PC-3 (cell line): ENCODE results near the gene LRRC74A. TPM values are rescaled to one million over a fixed set of nuclear protein-coding genes. Genes with fewer than 3 reads are reported as not detected.
A peak's percentile ranks its signal among the peaks of the same experiment; 100 is the strongest.
"Not testable (repeated sequence)": the region's sequence is repeated elsewhere in the genome, so short reads cannot be mapped to it uniquely, and the experiment has no call there.

Experiments used
- ATAC-seq: fragments of 200-7000 bp; cut with Tn5 transposase; 2 replicates; pipeline ENCODE4 v1.9.1; 2020; ENCODE audit warnings: mild to moderate bottlenecking, moderate library complexity
- BruUV-seq: library from RNA; stranded (reverse); fragments of 400-500 nt; replicated peaks from 2 replicates; lab custom pipeline; 2021; lab: Mats Ljungman, UMichigan
- CTCF ChIA-PET: fragments of 300-600 bp; sonication (Branson Sonifier 250); formaldehyde crosslinking; loops from one replicate; lab custom pipeline; 2022; ENCODE audit warnings: antibody characterized with exemption; lab: Charles Lee
- POLR2A ChIA-PET: fragments of 300-600 bp; sonication (Branson Sonifier 250); formaldehyde crosslinking; loops from one replicate; lab custom pipeline; 2022; ENCODE audit warnings: antibody characterized with exemption; ENCODE audit not compliant: unreplicated experiment; lab: Charles Lee
- DNase-seq: peaks from one replicate; pipeline ENCODE4 v3.0.0-alpha.2; 2015
- H2AFZ ChIP-seq: fragments of 300-600 bp; sonication (generic); 2 replicates; pipeline ENCODE4 v1.6.0; 2016; ENCODE audit warnings: antibody characterized with exemption, low read length
- H3F3A ChIP-seq: fragments of 300-600 bp; sonication (generic); one replicate; pipeline ENCODE4 v1.6.0; 2017; ENCODE audit warnings: antibody characterized with exemption, low read length, control low read depth, mild to moderate bottlenecking; ENCODE audit not compliant: unreplicated experiment
- H3K27ac ChIP-seq: fragments of 300-600 bp; sonication (generic); 2 replicates; pipeline ENCODE4 v1.5.1; 2016; ENCODE audit warnings: mild to moderate bottlenecking, low read length
- H3K27me3 ChIP-seq: fragments of 300-600 bp; sonication (generic); 2 replicates; pipeline ENCODE4 v1.6.1; 2016; ENCODE audit warnings: low read length, mixed read lengths
- H3K36me3 ChIP-seq: fragments of 300-600 bp; sonication (generic); 2 replicates; pipeline ENCODE4 v1.6.1; 2016; ENCODE audit warnings: low read depth, mixed run types, low read length, mixed read lengths
- H3K4me1 ChIP-seq: fragments of 300-600 bp; sonication (generic); 2 replicates; pipeline ENCODE4 v1.5.1; 2016; ENCODE audit warnings: low read length; ENCODE audit not compliant: insufficient read depth
- H3K4me2 ChIP-seq: fragments of 300-600 bp; sonication (generic); 2 replicates; pipeline ENCODE4 v1.6.0; 2016; ENCODE audit warnings: low read length
- H3K4me3 ChIP-seq: fragments of 300-600 bp; sonication (generic); 2 replicates; pipeline ENCODE4 v1.5.1; 2016; ENCODE audit warnings: mild to moderate bottlenecking, low read length, mixed read lengths
- H3K79me2 ChIP-seq: fragments of 300-600 bp; sonication (generic); 2 replicates; pipeline ENCODE4 v1.6.1; 2017; ENCODE audit warnings: low read length, mixed read lengths
- H3K9ac ChIP-seq: fragments of 300-600 bp; sonication (generic); 2 replicates; pipeline ENCODE4 v1.6.0; 2016; ENCODE audit warnings: mild to moderate bottlenecking, low read length
- H3K9me2 ChIP-seq: fragments of 300-600 bp; sonication (generic); replicated peaks from 2 replicates; pipeline ENCODE4 v1.6.1; 2016; ENCODE audit warnings: mixed run types, low read length, mixed read lengths
- H3K9me3 ChIP-seq: fragments of 300-600 bp; sonication (generic); 2 replicates; pipeline ENCODE4 v1.6.1; 2016; ENCODE audit warnings: low read length, mixed read lengths
- H4K20me1 ChIP-seq: fragments of 300-600 bp; sonication (generic); 2 replicates; pipeline ENCODE4 v1.6.1; 2016; ENCODE audit warnings: low read length, mixed read lengths
- EZH2 ChIP-seq: fragments of 300-600 bp; sonication (generic); IDR thresholded peaks from one replicate; pipeline ENCODE4 v1.6.1; 2017; ENCODE audit warnings: antibody characterized with exemption, mild to moderate bottlenecking, low read length; ENCODE audit not compliant: unreplicated experiment
- EZH2phosphoT487 ChIP-seq: fragments of 300-600 bp; sonication (generic); IDR thresholded peaks from 2 replicates; pipeline ENCODE4 v1.6.1; 2018; ENCODE audit warnings: mild to moderate bottlenecking, antibody characterized with exemption, low read length, borderline replicate concordance
- intact Hi-C: fragments of 100-400 bp; cut with micrococcal nuclease; formaldehyde crosslinking; loops from 2 replicates; pipeline ENCODE4 v1.9.0; 2023
- total RNA-seq: library from RNA; depleted of rRNA; stranded (reverse); fragments of >200 nt; gene quantifications from 2 replicates; pipeline ENCODE4 v1.2.3, GENCODE V29; 2014
- TF ChIP-seq, protein P1 (sequence below): fragments of 300-600 bp; sonication (generic); conservative IDR thresholded peaks from 2 replicates; pipeline ENCODE4 v1.5.1; 2017; ENCODE audit warnings: antibody characterized with exemption, low read depth, mild to moderate bottlenecking, low read length

Gene LRRC74A
- total RNA-seq, 1 experiment from 2014 or later, result not detected

GRCh38 chr14:76911473-76911872, 85.3 kb downstream of the LRRC74A start:
- Histone ChIP-seq H3K27ac (no peak overlapping the region), H3K27me3 (no peaks in the 10 kb centered on the region), H3F3A (no peaks in the 10 kb centered on the region), H3K9ac (no peak overlapping the region), H3K4me1 (peaks cover 28% of the 10 kb centered on the region), H2AFZ (no peak overlapping the region), H3K36me3 (no peaks in the 10 kb centered on the region), H4K20me1 (no peaks in the 10 kb centered on the region), H3K4me2 (no peak overlapping the region), H3K9me3 (no peaks in the 10 kb centered on the region), H3K4me3 (no peak overlapping the region), H3K9me2 (no peaks in the 10 kb centered on the region), H3K79me2 (no peaks in the 10 kb centered on the region)
- TF ChIP-seq, protein P1, sequence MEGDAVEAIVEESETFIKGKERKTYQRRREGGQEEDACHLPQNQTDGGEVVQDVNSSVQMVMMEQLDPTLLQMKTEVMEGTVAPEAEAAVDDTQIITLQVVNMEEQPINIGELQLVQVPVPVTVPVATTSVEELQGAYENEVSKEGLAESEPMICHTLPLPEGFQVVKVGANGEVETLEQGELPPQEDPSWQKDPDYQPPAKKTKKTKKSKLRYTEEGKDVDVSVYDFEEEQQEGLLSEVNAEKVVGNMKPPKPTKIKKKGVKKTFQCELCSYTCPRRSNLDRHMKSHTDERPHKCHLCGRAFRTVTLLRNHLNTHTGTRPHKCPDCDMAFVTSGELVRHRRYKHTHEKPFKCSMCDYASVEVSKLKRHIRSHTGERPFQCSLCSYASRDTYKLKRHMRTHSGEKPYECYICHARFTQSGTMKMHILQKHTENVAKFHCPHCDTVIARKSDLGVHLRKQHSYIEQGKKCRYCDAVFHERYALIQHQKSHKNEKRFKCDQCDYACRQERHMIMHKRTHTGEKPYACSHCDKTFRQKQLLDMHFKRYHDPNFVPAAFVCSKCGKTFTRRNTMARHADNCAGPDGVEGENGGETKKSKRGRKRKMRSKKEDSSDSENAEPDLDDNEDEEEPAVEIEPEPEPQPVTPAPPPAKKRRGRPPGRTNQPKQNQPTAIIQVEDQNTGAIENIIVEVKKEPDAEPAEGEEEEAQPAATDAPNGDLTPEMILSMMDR, result no peak
- no peak for TF ChIP-seq EZH2phosphoT487
- TF ChIP-seq EZH2, result no peak
- CTCF ChIA-PET, result interaction anchor here (1.1 kb wide), 1 partner anchor 35 kb away, joined by 5 read pairs; no protein-coding TSS in a partner anchor
- intact Hi-C loops, result no loop called here
- POLR2A ChIA-PET, result no interaction called here
- no TSS peak for BruUV-seq
- DNase-seq (no peak), ATAC-seq (no peak)

GRCh38 chr14:76914533-76915081, 88.4 kb downstream of the LRRC74A start:
- peak overlapping the region; percentile 77 for H3K4me2 ChIP-seq
- H3K9ac ChIP-seq, result peak overlapping the region; percentile 13
- DNase-seq (peak; percentile 97), ATAC-seq (peak; percentile 27)
- intact Hi-C loops, H3K9me2 ChIP-seq, H3K36me3 ChIP-seq, H4K20me1 ChIP-seq, H3F3A ChIP-seq, H3K79me2 ChIP-seq, H3K9me3 ChIP-seq, BruUV-seq, H3K27me3 ChIP-seq, POLR2A ChIA-PET: not testable (repeated sequence)
- H3K4me3 ChIP-seq, result peak overlapping the region; percentile 41
- H3K4me1 ChIP-seq, result peaks cover 57% of the 10 kb centered on the region
- CTCF ChIA-PET, result interaction anchor here (0.6 to 2.5 kb wide), 4 partner anchors 39 to 154 kb away, joined by 4 to 10 read pairs (median 6); no protein-coding TSS in a partner anchor
- H2AFZ ChIP-seq, result peak overlapping the region; percentile 20; the same call in 1 of the 2 replicates
- H3K27ac ChIP-seq, result peak overlapping the region; percentile 77

GRCh38 chr14:76916040-76916715, 90.0 kb downstream of the LRRC74A start:
- Histone ChIP-seq H2AFZ (no peak overlapping the region), H3K36me3 (no peaks in the 10 kb centered on the region), H3K27ac (no peak overlapping the region), H3F3A (peaks cover 6% of the 10 kb centered on the region), H3K9ac (no peak overlapping the region), H4K20me1 (no peaks in the 10 kb centered on the region), H3K4me1 (peaks cover 70% of the 10 kb centered on the region), H3K79me2 (no peaks in the 10 kb centered on the region), H3K9me2 (no peaks in the 10 kb centered on the region), H3K9me3 (no peaks in the 10 kb centered on the region), H3K4me2 (no peak overlapping the region), H3K27me3 (no peaks in the 10 kb centered on the region), H3K4me3 (no peak overlapping the region)
- TF ChIP-seq, protein P1, result no peak
- TF ChIP-seq EZH2phosphoT487 (no peak), EZH2 (no peak)
- intact Hi-C loops, result no loop called here
- ChIA-PET CTCF (interaction anchor here (0.5 to 1.3 kb wide), 3 partner anchors 11 to 483 kb away, joined by 3 to 13 read pairs (median 3); no protein-coding TSS in a partner anchor), POLR2A (no interaction called here)
- DNase-seq (no peak), ATAC-seq (no peak)
- no TSS peak for BruUV-seq
